HG02884 (cell line): ENCODE data around the gene RYR3.
A peak's percentile ranks its signal among the peaks of the same experiment; 100 is the strongest.

Experiments used
- ATAC-seq: cut with Tn5 transposase; IDR thresholded peaks from one replicate; pipeline ENCODE4 v1.9.1; 2021; ENCODE audit warnings: mild to moderate bottlenecking, moderate library complexity; ENCODE audit not compliant: unreplicated experiment

RYR3 gene

DNA sequence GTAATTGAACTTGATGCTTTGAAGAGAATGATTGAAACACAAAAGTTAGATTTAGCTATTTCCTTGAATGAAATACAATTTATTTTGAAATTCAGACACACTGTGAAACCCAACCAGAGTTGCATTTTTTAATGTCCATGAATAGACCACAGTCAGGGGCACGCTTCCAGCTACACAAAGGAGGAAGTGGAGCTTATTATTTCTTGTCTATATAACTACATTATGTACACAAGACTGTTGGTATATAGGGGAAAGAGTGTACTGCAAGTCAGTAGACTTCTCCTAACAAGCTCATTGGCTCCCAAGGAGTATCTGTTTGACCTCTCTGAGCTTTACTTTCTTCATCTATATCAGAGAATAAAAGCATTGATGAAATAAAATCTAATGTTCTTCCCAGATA is 326.2 kb downstream of the RYR3 start:
- ATAC-seq = no peak

DNA sequence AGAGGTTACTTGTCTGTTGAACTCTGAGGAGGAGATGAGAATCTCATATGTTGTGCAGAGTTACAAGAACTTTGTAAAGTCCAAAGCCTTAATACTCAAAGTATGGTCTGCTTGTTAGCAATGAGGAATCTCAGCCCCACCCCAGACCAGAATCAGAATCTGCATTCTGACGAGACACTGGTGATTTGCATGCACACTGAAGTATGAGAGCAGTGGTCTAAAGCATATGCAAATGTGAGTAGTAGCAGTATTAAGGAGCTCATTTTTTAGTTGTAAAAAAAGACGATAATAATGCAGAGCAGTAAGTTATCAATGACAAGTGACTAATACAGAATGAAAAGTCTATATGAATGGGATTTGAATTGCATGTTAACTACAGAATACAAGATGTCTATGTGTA is 327.7 kb downstream of the RYR3 start:
- ATAC-seq = no peak

DNA sequence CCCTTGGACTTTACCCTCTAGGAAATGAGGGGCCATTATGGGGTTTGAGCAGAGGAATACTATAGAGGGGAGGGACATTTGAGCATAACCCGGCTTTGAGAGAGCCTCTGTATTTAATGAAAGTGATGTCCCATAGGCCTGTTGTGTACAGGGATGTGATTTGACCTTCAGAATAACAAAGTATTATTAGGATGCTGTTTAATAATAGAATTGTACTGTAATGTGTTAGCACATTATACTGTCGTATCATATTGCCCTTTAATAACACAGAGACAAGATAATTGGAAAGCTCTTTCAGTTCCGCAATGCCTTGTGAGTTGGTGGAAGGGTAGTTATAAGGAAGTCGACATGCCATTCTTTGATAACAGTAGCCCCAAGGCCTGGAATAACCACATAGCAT is 328.3 kb downstream of the RYR3 start:
- no peak for ATAC-seq

DNA sequence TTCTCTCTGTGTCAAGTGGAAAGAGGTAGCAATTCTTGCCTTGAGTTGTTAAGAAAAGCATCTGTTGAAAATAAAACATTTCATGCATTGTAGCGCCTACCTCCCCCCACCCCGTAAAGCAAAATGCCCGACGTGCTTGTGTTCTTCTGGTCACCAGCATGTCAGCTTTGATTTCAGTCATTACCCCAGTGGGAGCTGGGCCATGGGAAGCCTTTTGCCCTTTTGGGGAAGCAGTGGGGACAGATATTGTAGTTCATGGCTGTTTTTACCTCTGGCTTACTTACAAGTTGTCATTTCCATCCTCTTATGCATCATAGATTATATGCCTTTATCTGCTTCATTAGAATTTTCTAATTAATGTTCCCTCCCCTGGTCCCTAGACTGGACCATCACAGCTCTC is 328.7 kb downstream of the RYR3 start:
- ATAC-seq = no peak

DNA sequence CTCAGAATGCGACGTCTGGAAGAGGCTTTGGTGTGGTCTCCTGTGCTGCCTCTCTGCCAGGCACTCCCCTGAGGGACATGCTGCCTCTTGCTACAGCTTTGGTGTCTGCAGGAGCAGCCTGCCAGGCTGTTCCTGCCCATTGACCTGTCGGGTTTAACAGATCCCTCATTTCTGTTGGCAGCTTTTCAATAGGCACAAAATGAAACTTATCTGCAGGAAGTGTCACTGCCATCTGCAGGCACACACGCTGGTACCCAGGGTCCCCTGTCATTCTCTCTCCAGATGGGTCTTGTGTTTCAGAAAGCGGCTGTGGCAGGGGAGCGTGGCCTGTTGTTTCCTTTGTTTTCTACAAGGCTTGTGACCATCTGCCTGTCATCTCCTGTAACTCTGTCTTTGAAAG is 329.2 kb downstream of the RYR3 start:
- ATAC-seq = no peak

DNA sequence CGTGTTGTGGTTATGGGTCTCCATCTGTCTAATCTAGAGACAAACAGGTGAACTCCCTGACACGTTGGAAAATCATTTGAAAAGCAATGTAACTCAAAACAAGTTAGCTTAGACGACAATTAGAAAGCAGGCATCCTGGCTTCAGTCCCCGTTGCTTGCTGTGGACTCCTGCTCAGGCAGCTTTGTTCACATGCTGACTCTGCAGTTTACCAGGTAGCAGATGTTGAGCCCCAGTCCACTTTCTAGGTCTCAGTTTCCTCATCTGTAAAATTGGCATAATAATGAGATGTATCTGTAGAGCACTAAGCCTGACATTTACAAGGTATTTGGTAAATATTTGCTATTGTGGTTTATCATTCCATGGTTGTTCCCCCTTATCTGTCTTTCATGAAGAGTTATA is 330.3 kb downstream of the RYR3 start:
- no peak for ATAC-seq

DNA sequence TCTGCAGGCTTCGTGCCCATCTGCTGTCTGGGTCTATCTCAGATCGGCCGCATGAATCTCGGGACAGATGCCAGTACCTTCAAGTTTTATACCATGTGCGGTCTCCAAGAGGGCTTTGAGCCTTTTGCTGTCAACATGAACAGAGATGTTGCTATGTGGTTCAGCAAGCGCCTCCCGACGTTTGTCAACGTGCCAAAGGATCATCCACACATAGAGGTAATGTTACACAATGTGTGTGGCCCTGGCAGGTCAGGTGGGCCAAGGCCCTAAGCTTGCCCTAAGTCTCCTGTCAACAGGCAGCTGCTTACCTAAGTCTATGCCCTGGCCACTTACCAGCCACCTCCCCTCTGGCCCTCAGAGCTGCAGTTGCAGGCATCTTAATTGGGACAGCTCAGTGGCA is 333.5 kb downstream of the RYR3 start:
- ATAC-seq = no peak

DNA sequence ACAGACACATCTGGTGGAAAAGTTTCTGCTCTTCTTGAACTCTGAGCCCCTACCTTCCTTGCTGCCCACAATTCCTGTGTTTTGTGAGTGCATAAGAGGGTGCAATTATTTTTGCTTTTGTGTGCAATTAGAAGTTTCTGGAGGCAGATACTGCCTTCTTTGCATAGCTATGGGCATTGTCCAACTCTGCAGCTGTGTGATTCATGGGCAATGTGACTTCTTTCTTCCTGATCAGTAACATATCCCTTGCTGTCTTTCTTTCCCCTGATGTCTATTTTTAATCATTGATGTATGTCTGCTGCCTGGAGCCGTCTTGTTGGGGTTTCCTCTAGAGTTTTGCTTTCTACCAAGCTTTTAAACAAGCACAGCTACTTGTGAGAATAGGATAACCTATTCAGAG is 336.0 kb downstream of the RYR3 start:
- no peak for ATAC-seq

DNA sequence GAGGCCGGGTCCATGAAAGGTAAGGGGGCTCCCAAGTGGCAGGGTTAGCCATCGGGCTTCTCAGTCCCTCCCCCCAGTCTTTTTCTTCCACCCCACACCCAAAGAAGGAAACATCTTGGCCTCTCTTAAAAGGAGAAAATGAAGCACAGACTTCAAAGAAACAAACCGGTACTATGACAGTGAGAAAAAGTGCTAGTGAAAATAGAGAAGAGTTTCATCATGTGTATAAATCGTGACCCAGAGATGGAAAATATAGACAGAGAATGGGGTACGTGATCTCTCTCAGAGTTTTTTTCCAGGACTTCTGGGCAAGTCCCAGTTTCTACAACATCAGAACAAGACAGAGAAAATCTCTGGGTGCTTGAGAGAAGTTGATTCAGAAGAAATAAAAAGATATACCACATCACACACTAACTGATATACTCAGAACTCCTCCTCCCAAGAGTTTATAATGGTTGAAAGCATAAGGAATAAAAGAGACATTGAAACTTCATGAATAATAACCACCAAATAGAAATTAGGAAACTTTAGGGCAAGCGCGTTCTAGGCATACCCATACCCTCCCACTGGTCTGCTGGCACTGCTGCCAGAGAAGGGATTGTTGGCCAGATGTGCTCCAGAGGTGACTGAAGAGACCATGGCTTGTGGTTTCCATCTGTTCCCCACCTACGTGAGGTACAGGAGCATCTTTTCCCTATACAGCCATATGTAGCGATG is 338.6 kb downstream of the RYR3 start:
- ATAC-seq = no peak

DNA sequence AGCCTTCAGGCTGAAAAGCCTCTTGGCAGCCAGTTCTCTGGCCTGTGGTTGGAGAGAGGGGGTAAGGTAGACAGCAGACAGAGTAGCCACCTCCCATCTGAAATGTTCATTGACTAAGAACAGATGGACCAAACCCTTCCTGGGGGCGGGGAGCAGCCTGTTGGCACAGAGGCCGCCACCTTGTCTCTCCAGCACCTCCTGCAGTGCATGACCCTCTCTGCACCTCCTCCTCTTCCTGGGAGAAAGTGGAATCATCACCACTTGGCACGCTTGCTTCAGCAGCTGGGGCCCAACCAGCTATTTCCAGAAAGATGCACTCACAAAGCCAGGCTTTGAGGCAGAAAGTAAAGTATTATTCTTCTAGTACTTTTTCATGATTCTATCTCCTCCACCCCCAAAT is 344.1 kb downstream of the RYR3 start:
- ATAC-seq = no peak

DNA sequence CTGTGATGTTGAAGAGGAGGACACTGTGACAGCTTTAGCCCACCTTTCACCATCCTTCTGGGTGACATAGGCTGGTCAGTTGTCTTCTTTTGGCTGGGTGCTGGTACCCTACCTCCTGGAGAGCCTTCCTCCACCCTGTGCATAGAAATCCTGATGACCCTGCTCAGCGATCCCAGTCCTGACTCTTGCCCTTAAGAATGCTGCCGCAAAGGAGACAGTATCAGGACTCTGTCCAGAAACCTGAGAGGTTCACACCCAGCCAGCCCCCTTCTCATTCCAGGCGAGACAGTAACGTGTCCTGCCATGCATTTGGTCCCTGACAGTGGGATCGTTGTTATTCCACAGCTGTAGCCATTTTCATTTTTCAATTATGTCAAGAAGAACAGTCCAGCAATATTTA is 344.7 kb downstream of the RYR3 start:
- no peak for ATAC-seq

DNA sequence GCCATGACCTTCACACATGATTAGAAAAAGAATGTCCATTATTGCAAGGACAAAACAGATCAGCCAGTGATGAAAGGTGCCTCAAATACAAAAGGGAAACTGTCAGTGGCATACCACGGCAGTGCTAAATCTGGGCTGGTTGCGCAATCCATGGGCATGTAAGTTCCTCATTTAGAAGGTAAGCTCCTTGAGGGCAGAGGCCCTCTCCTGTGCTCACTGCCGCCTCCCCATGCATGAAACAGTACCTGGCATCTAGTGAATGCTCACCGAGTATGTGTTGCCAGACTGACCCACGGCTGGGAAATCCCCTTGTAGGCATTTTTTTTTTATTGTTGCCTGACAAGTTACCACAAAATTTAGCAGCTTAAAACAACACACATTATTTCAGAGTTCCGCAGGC is 345.4 kb downstream of the RYR3 start:
- ATAC-seq = no peak

DNA sequence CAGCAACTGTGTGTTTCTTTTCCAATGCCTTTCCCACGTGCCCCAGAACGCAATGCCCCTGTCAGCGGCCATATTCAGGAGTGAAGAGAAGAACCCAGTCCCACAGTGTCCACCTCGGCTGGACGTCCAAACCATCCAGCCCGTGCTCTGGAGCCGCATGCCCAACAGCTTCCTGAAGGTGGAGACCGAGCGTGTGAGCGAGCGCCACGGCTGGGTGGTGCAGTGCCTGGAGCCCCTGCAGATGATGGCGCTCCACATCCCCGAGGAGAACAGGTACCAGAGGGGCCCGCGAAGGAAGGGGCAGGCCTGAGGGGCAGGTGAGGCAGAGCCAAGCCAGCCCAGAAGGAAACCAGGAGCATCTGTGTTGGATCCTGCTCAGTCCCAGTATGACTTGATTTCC is 349.4 kb downstream of the RYR3 start:
- no peak for ATAC-seq

DNA sequence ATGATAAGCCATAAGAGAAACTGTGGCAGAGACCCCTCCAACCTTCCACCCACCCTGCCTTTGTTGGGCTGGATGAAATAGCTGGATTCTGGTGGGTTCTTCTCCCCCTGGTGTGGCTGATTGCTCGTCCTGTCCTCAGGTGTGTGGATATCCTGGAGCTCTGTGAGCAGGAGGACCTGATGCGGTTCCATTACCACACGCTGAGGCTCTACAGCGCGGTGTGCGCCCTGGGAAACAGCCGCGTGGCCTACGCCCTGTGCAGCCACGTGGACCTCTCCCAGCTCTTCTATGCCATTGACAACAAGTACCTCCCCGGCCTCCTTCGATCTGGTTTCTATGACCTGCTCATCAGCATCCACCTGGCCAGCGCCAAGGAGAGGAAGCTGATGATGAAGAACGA is 351.2 kb downstream of the RYR3 start:
- ATAC-seq = no peak

DNA sequence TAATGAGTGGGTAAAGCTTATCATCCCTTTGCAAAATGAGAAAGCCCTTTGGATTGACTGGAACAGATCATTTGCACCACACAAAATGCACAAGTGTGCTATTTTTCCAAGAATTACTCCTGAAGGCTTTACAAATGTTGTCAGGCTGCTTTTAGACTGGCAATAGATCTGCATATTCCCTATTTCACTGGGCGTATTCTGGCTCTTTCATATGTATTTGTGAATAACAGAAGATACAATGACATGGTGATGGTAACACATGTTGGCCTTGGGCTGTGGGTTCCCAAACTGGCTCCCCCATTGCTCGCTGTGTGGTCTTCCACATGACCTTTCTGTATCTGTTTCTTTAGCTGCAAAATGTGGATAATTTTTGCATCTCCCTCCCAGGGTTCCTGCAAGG is 354.2 kb downstream of the RYR3 start:
- no peak for ATAC-seq

DNA sequence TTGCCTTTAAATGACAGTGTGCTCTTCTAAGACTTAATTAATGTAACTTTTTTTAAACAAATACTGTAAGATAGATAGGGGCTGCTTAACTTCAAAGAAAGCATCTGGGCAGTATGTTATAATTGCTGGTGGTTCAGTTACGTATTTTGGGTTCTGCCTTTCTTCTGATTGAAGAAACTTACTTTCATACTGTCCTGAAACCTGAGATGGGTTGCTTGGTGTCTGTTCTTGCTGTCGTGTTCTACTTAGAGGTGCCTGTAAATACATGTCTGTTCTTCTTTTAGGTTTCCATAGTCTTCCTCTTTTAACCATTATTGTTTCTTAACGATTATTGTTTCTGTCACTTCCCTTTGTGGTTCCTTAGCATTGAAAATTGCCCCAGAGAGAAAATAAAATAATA is 359.8 kb downstream of the RYR3 start:
- ATAC-seq = no peak

DNA sequence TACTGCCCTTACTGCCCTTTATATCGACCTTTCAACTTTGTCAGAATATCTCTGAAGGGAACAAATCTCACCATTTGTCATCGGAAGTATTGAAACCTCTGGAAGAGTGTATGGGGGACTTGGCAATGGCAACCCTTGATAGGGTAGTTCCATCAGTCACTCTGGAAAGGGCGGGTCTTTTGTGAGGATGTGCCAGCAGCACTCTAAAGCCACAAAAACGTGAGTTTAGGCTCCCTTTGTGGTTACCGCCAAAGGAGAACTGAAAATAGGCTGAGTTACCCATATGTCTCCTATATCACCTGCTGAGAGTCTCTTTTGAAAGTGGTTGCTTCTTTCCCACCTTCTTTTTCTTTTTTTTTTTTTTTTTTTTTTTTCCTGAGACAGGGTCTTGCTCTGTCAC is 360.7 kb downstream of the RYR3 start:
- peak; percentile 81 for ATAC-seq

DNA sequence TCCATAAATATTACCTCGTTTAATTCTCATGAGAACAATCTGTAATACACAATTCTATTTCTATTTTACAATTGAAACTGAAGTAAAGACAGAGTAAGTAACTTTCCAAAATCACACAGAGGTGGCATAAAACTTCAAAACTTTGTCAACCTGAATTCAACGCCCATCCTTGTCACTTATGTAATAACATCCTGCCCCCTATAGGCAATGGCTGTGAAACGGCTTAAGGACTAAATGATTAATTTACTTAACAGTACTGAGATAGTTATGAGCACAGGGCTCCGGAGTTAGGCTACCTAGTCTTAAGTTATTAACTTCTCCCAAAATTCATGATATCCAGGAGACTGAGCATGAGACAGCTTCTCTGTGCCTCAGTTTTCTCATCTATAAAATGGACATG is 364.5 kb downstream of the RYR3 start:
- ATAC-seq = no peak

DNA sequence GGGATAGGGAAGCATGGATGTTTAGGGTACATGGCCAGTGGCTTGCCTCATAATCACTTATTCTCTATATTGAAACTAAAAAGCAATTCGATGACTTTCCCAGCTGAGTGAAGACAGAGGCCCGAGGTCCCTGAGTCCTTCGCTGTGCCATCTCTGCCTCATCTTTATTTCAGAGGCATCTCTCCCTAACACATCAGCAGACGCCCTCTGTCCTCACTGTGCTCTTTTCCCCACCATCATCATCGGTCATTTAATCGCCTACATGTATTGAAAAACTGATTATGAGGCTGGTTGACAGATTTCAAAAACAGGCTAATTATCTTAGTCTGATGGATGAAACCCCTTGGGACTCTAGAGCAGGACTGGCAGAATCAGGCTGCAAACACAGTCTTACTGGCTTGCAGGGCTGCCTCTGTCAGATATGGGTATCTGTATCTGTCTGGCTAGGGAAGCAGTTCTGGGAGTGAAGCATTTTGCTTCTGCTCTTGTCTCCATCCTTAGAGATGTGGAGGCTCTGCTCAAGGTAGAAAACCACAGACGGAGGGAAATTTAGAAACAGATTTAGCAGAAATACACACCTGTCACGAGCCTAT is 366.6 kb downstream of the RYR3 start:
- ATAC-seq = no peak

DNA sequence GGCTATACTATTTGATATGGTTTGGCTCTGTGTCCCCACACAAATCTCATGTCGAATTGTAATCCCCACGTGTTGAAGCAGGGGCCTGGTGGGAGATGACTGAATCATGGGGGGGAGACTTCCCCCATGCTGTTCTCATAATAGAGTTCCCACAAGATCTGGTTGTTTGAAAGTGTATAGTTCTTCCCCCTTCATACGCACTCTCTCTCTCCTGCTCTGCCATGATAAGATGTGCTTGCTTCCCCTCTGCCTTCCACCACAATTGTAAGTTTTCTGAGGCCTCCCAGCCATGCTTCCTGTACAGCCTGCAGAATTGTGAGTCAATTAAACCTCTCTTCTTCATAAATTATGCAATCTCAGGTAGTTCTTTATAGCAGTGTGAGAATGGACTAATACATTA is 367.4 kb downstream of the RYR3 start:
- no peak for ATAC-seq

DNA sequence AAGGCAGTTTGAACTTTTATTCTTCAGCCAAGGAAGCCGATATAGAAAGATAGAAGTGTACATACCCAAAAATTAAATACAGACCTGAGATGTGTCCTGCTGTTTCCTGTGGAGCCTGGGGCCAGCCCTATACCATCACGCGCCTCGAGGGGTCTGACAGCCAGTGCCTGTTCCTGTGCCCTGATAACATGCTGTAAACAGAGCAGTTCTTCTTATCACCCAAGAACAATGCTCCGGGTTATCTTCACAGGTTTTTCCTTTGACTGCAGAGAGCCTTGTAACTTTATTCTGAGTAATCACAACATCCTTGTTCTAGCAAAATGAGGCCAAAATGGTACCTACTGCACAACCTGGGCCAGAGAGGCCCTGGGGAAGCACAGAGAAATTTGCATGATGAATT is 367.8 kb downstream of the RYR3 start:
- no peak for ATAC-seq

DNA sequence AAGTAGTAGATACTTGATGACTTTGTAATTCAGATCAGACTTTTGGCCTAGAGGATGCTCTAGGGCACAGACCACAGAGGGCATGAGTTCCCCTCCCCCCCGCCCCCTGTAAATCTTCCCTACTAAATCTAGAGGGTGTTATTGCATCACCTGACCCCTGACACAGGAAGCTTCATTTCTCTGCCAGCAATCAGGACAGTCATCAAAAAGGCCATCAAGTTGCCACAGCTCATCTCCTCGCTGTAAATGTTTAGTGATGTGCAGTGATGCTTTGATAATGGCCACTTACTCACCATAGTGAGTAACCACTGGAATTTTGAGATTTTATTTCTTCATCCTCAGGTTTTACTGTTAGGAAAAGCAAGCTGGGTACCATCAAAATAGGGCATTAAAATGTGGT is 368.3 kb downstream of the RYR3 start:
- ATAC-seq = no peak

DNA sequence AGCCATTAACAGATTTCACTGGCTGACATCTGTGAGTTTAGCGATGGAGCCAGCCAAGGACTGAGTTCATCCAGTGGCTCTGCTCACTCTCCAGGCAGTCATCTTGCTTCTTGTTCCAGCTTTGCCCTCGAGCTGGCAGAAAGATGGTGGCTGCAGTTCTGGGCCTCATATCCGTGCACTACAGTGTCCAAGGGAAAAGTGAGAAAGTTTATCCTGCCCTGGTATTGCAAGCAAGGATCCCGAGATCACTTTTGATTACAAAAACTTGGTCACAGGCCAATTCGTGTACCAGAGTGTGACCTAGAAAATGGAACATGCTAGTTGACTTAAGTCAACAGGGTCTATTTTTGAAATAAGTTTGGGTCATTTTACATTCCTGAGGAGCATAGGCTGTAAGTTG is 369.6 kb downstream of the RYR3 start:
- ATAC-seq = no peak
